ENCODE measurements around the gene GAS2L3.

DNA sequence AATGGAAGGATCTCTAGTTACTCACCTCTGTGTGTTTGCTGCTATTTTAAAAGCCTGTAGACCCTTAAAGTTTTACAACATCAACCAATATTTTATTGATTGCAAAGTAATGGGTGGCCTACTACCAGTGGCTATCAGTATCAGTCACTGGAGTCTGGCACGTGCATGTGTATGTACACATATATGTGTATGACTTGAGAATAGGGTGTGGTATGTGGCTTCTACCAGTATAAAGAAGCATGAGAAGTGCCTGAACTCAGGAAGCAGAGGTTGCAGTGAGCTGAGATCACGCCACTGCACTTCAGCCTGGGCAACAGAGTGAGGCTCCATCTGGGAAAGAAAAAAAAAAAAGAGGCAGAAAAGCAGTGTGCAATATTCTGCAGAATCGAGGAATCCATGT is 45.5 kb upstream of the GAS2L3 start:
- TF ChIP-seq, protein P1, sequence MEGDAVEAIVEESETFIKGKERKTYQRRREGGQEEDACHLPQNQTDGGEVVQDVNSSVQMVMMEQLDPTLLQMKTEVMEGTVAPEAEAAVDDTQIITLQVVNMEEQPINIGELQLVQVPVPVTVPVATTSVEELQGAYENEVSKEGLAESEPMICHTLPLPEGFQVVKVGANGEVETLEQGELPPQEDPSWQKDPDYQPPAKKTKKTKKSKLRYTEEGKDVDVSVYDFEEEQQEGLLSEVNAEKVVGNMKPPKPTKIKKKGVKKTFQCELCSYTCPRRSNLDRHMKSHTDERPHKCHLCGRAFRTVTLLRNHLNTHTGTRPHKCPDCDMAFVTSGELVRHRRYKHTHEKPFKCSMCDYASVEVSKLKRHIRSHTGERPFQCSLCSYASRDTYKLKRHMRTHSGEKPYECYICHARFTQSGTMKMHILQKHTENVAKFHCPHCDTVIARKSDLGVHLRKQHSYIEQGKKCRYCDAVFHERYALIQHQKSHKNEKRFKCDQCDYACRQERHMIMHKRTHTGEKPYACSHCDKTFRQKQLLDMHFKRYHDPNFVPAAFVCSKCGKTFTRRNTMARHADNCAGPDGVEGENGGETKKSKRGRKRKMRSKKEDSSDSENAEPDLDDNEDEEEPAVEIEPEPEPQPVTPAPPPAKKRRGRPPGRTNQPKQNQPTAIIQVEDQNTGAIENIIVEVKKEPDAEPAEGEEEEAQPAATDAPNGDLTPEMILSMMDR (conservative IDR thresholded peaks at IDR 0.05 in 1 of 2, IDR thresholded peaks at IDR 0.05 in 1 of 2; ENCODE audit: extremely low read depth in 1 of 2, insufficient read depth in 1 of 2, low read depth in 1 of 2, low read length in 2 of 2): no peak
- TF ChIP-seq EZH2 (IDR thresholded peaks at IDR 0.05; ENCODE audit: borderline replicate concordance, low read length): no peak

All from mammary epithelial cell (primary cell).